Calu3 (cell line): ENCODE data around the gene DDX39A. TPM values are rescaled to one million over a fixed set of nuclear protein-coding genes. Genes with fewer than 3 reads are reported as not detected.

Source experiments
- BruUV-seq: library from RNA; stranded (reverse); fragments of 400-500 nt; replicated peaks from 2 replicates; lab custom pipeline; 2021; lab: Mats Ljungman, UMichigan
- CTCF ChIA-PET: fragments of 300-600 bp; sonication (Branson Sonifier 250); formaldehyde crosslinking; loops from one replicate; lab custom pipeline; 2022; ENCODE audit warnings: antibody characterized with exemption; lab: Charles Lee
- DNase-seq: peaks from one replicate; pipeline ENCODE4 v3.0.0; 2022
- H3K27ac Mint-ChIP-seq: one replicate; pipeline ENCODE4 v1.8.0; 2022; ENCODE audit warnings: mixed read lengths; ENCODE audit not compliant: unreplicated experiment
- H3K27me3 Mint-ChIP-seq: one replicate; pipeline ENCODE4 v1.8.0; 2022; ENCODE audit warnings: mixed read lengths; ENCODE audit not compliant: unreplicated experiment
- H3K36me3 Mint-ChIP-seq: one replicate; pipeline ENCODE4 v1.8.0; 2022; ENCODE audit warnings: mild to moderate bottlenecking, moderate library complexity, mixed read lengths; ENCODE audit not compliant: insufficient read depth, unreplicated experiment
- H3K4me1 Mint-ChIP-seq: one replicate; pipeline ENCODE4 v1.8.0; 2022; ENCODE audit warnings: mild to moderate bottlenecking, low read depth, mixed read lengths; ENCODE audit not compliant: unreplicated experiment
- H3K4me3 Mint-ChIP-seq: one replicate; pipeline ENCODE4 v1.8.0; 2022; ENCODE audit warnings: mild to moderate bottlenecking, low read depth, moderate library complexity, mixed read lengths; ENCODE audit not compliant: unreplicated experiment
- H3K9me3 Mint-ChIP-seq: one replicate; pipeline ENCODE4 v1.8.0; 2022; ENCODE audit warnings: low read depth, mixed read lengths; ENCODE audit not compliant: unreplicated experiment
- intact Hi-C: fragments of 100-400 bp; cut with micrococcal nuclease; formaldehyde crosslinking; loops from one replicate; pipeline ENCODE4 v1.10.0; 2022; ENCODE audit not compliant: unreplicated experiment
- total RNA-seq: library from RNA; stranded (reverse); gene quantifications from 2 replicates; pipeline ENCODE4 v1.2.3, GENCODE V29; 2022
- TF ChIP-seq, protein P1 (sequence below): fragments of 200-600 bp; IDR thresholded peaks from one replicate; pipeline ENCODE4 v1.8.0; 2022; ENCODE audit warnings: antibody characterized with exemption; ENCODE audit not compliant: unreplicated experiment

Gene DDX39A
- total RNA-seq, 1 experiment from 2014 or later: 104 TPM

DNA sequence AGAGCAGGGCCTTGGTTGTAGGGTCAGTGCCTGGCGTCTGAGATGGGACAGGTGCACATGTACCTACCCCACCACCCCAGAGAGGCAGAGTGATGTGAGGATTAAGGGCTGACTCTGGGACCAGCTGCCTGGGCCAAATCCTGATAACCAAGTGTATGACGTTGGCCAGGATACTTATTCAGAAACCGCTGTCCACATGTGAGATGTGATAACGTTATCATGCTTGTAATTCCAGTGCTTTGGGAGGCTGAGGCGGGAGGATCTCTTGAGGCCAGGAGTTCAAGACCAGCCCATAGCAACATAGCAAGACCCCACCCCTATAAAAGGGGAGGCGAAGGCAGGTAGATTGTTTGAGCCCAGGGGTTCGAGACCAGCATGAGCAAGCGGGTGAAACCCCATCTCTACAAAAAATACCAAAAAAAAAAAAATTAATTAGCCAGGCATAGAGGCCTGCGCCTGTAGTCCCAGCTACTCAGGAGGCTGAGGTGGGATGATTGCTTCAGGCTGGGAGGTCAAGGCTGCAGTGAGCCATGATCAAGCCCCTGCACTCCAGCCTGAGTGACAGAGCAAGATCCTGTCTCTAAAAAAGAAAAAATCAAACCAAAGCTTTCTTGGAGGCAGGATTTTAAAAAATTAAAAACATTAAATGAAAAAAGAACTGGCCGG lies 27.9 kb downstream of the DDX39A start:
- CTCF ChIA-PET: no interaction called here
- no peak overlapping the region for H3K4me3 Mint-ChIP-seq
- TF ChIP-seq, protein P1, sequence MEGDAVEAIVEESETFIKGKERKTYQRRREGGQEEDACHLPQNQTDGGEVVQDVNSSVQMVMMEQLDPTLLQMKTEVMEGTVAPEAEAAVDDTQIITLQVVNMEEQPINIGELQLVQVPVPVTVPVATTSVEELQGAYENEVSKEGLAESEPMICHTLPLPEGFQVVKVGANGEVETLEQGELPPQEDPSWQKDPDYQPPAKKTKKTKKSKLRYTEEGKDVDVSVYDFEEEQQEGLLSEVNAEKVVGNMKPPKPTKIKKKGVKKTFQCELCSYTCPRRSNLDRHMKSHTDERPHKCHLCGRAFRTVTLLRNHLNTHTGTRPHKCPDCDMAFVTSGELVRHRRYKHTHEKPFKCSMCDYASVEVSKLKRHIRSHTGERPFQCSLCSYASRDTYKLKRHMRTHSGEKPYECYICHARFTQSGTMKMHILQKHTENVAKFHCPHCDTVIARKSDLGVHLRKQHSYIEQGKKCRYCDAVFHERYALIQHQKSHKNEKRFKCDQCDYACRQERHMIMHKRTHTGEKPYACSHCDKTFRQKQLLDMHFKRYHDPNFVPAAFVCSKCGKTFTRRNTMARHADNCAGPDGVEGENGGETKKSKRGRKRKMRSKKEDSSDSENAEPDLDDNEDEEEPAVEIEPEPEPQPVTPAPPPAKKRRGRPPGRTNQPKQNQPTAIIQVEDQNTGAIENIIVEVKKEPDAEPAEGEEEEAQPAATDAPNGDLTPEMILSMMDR: no peak
- BruUV-seq: no TSS peak
- H3K27me3 Mint-ChIP-seq: no peaks in the 10 kb centered on the region
- peaks cover 22% of the 10 kb centered on the region for H3K36me3 Mint-ChIP-seq
- H3K27ac Mint-ChIP-seq: no peak overlapping the region
- no peaks in the 10 kb centered on the region for H3K4me1 Mint-ChIP-seq
- intact Hi-C loops: no loop called here
- DNase-seq: no peak
- no peaks in the 10 kb centered on the region for H3K9me3 Mint-ChIP-seq

GRCh38 chr19:14390548-14390947 lies 28.6 kb downstream of the DDX39A start:
- Mint-ChIP-seq H3K36me3 (peaks cover 18% of the 10 kb centered on the region), H3K27ac (no peak overlapping the region), H3K9me3 (no peaks in the 10 kb centered on the region), H3K4me1 (peaks cover under 1% of the 10 kb centered on the region), H3K4me3 (no peak overlapping the region), H3K27me3 (no peaks in the 10 kb centered on the region)
- TF ChIP-seq, protein P1: no peak
- intact Hi-C loops: no loop called here
- CTCF ChIA-PET: no interaction called here
- no peak for DNase-seq
- no TSS peak for BruUV-seq

DNA sequence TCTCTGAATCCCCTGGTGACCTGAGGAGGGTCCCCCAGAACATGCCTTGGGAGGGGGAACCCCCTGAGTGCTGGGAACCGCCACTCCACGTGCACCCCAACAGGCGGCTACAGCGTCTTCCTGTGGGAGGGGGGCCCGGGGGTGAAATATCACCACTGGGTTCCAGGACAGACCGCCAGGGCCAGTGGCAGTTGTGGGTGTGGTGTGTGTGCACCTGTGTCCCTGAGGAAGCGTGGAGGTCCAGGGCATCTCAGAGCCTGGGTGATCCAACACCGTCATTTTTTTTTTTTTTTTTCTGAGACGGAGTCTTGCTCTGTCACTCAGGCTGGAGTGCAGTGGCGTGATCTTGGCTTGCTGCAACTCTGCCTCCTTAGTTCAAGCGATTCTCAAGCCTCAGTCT lies 33.6 kb downstream of the DDX39A start:
- H3K36me3 Mint-ChIP-seq: peaks cover 42% of the 10 kb centered on the region
- CTCF ChIA-PET: interaction anchor here (0.7 kb wide), 1 partner anchor 1016 kb away, joined by 5 read pairs; no protein-coding TSS in a partner anchor
- H3K27ac Mint-ChIP-seq: peak overlapping the region; percentile 74
- no TSS peak for BruUV-seq
- TF ChIP-seq, protein P1: no peak
- H3K9me3 Mint-ChIP-seq: no peaks in the 10 kb centered on the region
- intact Hi-C loops: no loop called here
- DNase-seq: no peak
- peak overlapping the region; percentile 43 for H3K4me3 Mint-ChIP-seq
- H3K27me3 Mint-ChIP-seq: no peaks in the 10 kb centered on the region
- peaks cover 19% of the 10 kb centered on the region for H3K4me1 Mint-ChIP-seq

- TF ChIP-seq, protein P1: no peak
- Mint-ChIP-seq H3K4me3 (peak overlapping the region; percentile 43), H3K27ac (peak overlapping the region; percentile 74), H3K4me1 (peaks cover 19% of the 10 kb centered on the region), H3K9me3 (no peaks in the 10 kb centered on the region), H3K36me3 (peaks cover 42% of the 10 kb centered on the region), H3K27me3 (no peaks in the 10 kb centered on the region)
- CTCF ChIA-PET: no interaction called here
- DNase-seq: peak; percentile 26
- intact Hi-C loops: no loop called here
- no TSS peak for BruUV-seq
Observed at GRCh38 chr19:14383661-14384555, 35.2 kb downstream of the DDX39A start.
